Spleen (tissue), 11 donors: ENCODE results near the gene TRIM63. TPM values are rescaled to one million over a fixed set of nuclear protein-coding genes. Genes with fewer than 3 reads are reported as not detected.

Experiments
- DNase-seq: peaks from one replicate; pipeline ENCODE4 v3.0.0-alpha.2; 2020
- H3K27ac ChIP-seq, 8 donors: fragments of 200-600 bp; sonication (generic) in 7 of 8; 1 replicate in 4 of 8; 2 replicates in 4 of 8; pipeline versions ENCODE4 v1.5.0 to v1.8.0; 2016 to 2021; ENCODE audit warnings: inconsistent platforms in 4 of 8, mild to moderate bottlenecking in 4 of 8, moderate library complexity in 1 of 8
- H3K27me3 ChIP-seq, 7 donors: fragments of 200-600 bp; sonication (generic) in 6 of 7; replicated peaks in 1 of 7; 1 replicate in 4 of 7; 2 replicates in 3 of 7; pipeline versions ENCODE4 v1.5.0 to v1.8.0; 2016 to 2021; ENCODE audit warnings: inconsistent platforms in 3 of 7, mild to moderate bottlenecking in 1 of 7
- H3K36me3 ChIP-seq, 6 donors: fragments of 200-600 bp; sonication (generic) in 5 of 6; 1 replicate in 4 of 6; 2 replicates in 2 of 6; pipeline versions ENCODE4 v1.5.0 to v1.8.0; 2016 to 2021; ENCODE audit warnings: inconsistent platforms in 2 of 6
- H3K4me1 ChIP-seq, 6 donors: fragments of 200-600 bp; sonication (generic) in 5 of 6; 1 replicate in 3 of 6; 2 replicates in 3 of 6; pipeline versions ENCODE4 v1.5.0 to v1.8.0; 2016 to 2021; ENCODE audit warnings: inconsistent platforms in 3 of 6
- H3K4me3 ChIP-seq, 8 donors: fragments of 200-600 bp; sonication (generic) in 7 of 8; 1 replicate in 4 of 8; 2 replicates in 4 of 8; pipeline versions ENCODE4 v1.5.0 to v1.8.0; 2016 to 2021; ENCODE audit warnings: inconsistent platforms in 4 of 8, mild to moderate bottlenecking in 4 of 8, moderate library complexity in 2 of 8
- H3K9me3 ChIP-seq, 8 donors: fragments of 200-600 bp; sonication (generic) in 7 of 8; 1 replicate in 4 of 8; 2 replicates in 4 of 8; pipeline versions ENCODE4 v1.5.0 to v1.8.0; 2016 to 2021; ENCODE audit warnings: inconsistent platforms in 4 of 8
- CTCF ChIP-seq, 11 experiments: fragments of 200-600 bp in 7 of 11; fragments of 450-650 bp in 4 of 11; sonication (generic) in 4 of 11; IDR thresholded peaks in 8 of 11; conservative IDR thresholded peaks in 3 of 11; 1 replicate in 7 of 11; 2 replicates in 4 of 11; pipeline versions ENCODE4 v1.4.0 to v1.8.0; 2016 to 2021; ENCODE audit warnings: antibody characterized with exemption in 11 of 11, inconsistent platforms in 4 of 11, mild to moderate bottlenecking in 1 of 11
- POLR2A ChIP-seq, 3 donors: fragments of 450-650 bp; IDR thresholded peaks; one replicate each; pipeline ENCODE4 v1.5.1; 2017; ENCODE audit warnings: antibody characterized with exemption in 3 of 3, mild to moderate bottlenecking in 1 of 3
- POLR2AphosphoS5 ChIP-seq, 3 donors: sonication (generic); formaldehyde crosslinking; IDR thresholded peaks; one replicate each; pipeline ENCODE4 v1.5.1; 2017; ENCODE audit warnings: antibody characterized with exemption in 3 of 3
- WGBS, 5 donors: extraction: QIAGEN DNeasy Blood & Tissue Kit in 3 of 5; methylation state at CpG; one replicate each; pipeline versions ENCODE4 v1.1.5 to v1.1.7; 2013 to 2018; 5-methylcytosine and 5-hydroxymethylcytosine counted together
- intact Hi-C: fragments of 100-400 bp; cut with DNase I; formaldehyde crosslinking; loops from one replicate; pipeline ENCODE4 v1.15.0; 2023; ENCODE audit warnings: low total_unique reads
- polyA plus RNA-seq, 3 donors: library from polyadenylated mRNA; stranded (reverse); fragments of 200-250 nt; gene quantifications; one replicate each; pipeline ENCODE4 v1.2.1, GENCODE V29; 2013
- total RNA-seq, 7 donors: library from RNA; depleted of rRNA in 3 of 7; stranded (reverse); fragments of >200 nt in 3 of 7; fragmentation: NEBNext Ultra II Directional in 4 of 7; extraction: Animal tissue kit (Norgen Biotek cat#: 25700) in 4 of 7; gene quantifications; one replicate each; pipeline versions ENCODE4 v1.1.0 to v1.2.1, GENCODE V29; 2016 to 2021
- donor health status: healthy with polysubstance abuse.
- donor health status: DM: no; HTN: no; CAD: no; lungs with moderate emphysema.
- donor health status: DM: no; HTN: no; CAD: no.
- donor health status: Bipolar disorder and iron deficiency.
- donor health status: healthy.
- donor health status: DM: no; HTN: no; CAD: no.
- donor health status: DM: yes; HTN: yes; CAD: no.

The TRIM63 gene
- total and polyA plus RNA-seq, 10 donors, result 0.13 to 0.61 (median 0.30) TPM; not detected in 5

GRCh38 chr1:26035959-26036755 lies 31.3 kb downstream of the TRIM63 start:
- no peaks in the 10 kb centered on the region for H3K9me3 ChIP-seq
- peaks cover 6 to 22% (median 15%) of the 10 kb centered on the region in 6 donors for H3K4me1 ChIP-seq
- intact Hi-C loops, result loop anchor here (10.0 kb wide), 1 partner anchor 109 kb away; no protein-coding TSS in a partner anchor
- DNase-seq, result peak; percentile 95
- TF ChIP-seq POLR2A (IDR thresholded peaks at IDR 0.05), result no peak
- peak; percentile 98 to 100 (median 99) for TF ChIP-seq CTCF (IDR thresholded peaks at IDR 0.05 in 8 of 11, conservative IDR thresholded peaks at IDR 0.05 in 3 of 11)
- peak in 1 of 3 donors; percentile 53 for TF ChIP-seq POLR2AphosphoS5 (IDR thresholded peaks at IDR 0.05)
- H3K36me3 ChIP-seq, result no peaks in the 10 kb centered on the region
- WGBS, 5 donors, result 11 to 15% (median 12%) methylated on average over 33 to 39 of the region's 39 CpGs
- H3K4me3 ChIP-seq, result peak overlapping the region; percentile 69 to 97 (median 84)
- peaks cover 0 to 31% (median under 1%) of the 10 kb centered on the region in 7 donors for H3K27me3 ChIP-seq
- H3K27ac ChIP-seq, result peak overlapping the region; percentile 80 to 92 (median 86)

DNA sequence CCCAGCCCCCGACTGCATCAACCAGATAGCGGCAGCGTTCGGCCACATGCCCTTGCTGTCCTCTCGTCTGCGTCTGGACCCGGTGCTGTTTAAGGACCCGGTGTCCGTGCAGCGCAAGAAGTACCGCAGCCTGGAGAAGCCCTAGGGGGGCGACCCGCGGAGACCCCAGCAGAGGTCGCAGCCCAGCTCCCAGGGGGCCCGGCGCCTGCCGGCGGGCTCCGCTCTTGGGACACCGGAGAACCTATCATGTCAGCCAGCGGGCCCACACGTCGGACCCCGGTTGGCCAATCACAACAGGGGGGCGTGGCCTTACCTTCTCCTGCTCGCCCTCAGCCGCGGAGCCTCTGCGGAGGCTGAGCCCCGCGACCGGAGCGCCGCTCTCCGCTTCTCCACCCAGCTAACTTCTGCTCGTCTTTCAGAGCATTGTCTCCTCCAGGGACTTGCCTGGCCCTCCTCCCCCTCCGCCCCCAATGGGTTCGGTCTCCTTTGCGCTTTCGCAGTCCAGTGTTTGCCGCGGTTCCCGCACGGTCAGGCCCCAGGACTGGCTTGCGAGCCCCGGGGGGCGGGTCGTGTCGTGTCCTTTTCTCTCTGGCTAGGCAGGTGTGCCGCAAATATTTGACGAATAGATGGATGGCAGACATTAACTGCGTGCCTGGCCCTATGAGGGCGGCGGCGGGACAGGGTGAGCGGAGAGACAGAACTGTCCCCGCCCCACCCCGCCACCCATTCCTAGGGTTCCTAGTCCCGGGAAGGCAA lies 32.0 kb downstream of the TRIM63 start:
- intact Hi-C loops, result loop anchor here (10.0 kb wide), 1 partner anchor 109 kb away; no protein-coding TSS in a partner anchor

GRCh38 chr1:26034504-26035202 lies 32.8 kb downstream of the TRIM63 start:
- Histone ChIP-seq H3K27ac (peak overlapping the region in 6 of 8 donors; percentile 80 to 92 (median 87)), H3K36me3 (no peaks in the 10 kb centered on the region), H3K27me3 (peaks cover 0 to 28% (median 0%) of the 10 kb centered on the region in 7 donors), H3K4me1 (peaks cover 6 to 22% (median 15%) of the 10 kb centered on the region in 6 donors), H3K4me3 (peak overlapping the region; percentile 69 to 97 (median 84)), H3K9me3 (no peaks in the 10 kb centered on the region)
- intact Hi-C loops, result loop anchor here (10.0 kb wide), 1 partner anchor 110 kb away; no protein-coding TSS in a partner anchor
- no peak for TF ChIP-seq POLR2A (IDR thresholded peaks at IDR 0.05)
- TF ChIP-seq CTCF (IDR thresholded peaks at IDR 0.05 in 8 of 11, conservative IDR thresholded peaks at IDR 0.05 in 3 of 11), result no peak
- TF ChIP-seq POLR2AphosphoS5 (IDR thresholded peaks at IDR 0.05), result no peak
- 21 to 25% (median 22%) methylated on average over 12 to 15 of the region's 15 CpGs for WGBS, 5 donors
- DNase-seq, result no peak

More for the DNA sequence above, 32.0 kb downstream of the TRIM63 start:
- peak overlapping the region; percentile 69 to 97 (median 84) for H3K4me3 ChIP-seq
- DNase-seq, result peak; percentile 99
- peak overlapping the region; percentile 80 to 92 (median 86) for H3K27ac ChIP-seq
- H3K9me3 ChIP-seq, result no peaks in the 10 kb centered on the region
- H3K27me3 ChIP-seq, result peaks cover 0 to 28% (median 0%) of the 10 kb centered on the region in 7 donors
- peaks cover 6 to 22% (median 15%) of the 10 kb centered on the region in 6 donors for H3K4me1 ChIP-seq
- no peaks in the 10 kb centered on the region for H3K36me3 ChIP-seq
- TF ChIP-seq POLR2A (IDR thresholded peaks at IDR 0.05) (peak in 2 of 3 donors; percentile 58 to 74), POLR2AphosphoS5 (IDR thresholded peaks at IDR 0.05) (peak; percentile 86 to 94 (median 89)), CTCF (IDR thresholded peaks at IDR 0.05 in 8 of 11, conservative IDR thresholded peaks at IDR 0.05 in 3 of 11) (no peak)
- 0 to 1% (median 0%) methylated on average over 8 to 60 of the region's 60 CpGs for WGBS, 5 donors
